Type B pancreatic cell (in vitro differentiated cells): ENCODE measurements around the gene MYH11. TPM values are rescaled to one million over a fixed set of nuclear protein-coding genes. Genes with fewer than 3 reads are reported as not detected.
"Not testable (repeated sequence)": the region's sequence is repeated elsewhere in the genome, so short reads cannot be mapped to it uniquely, and the experiment has no call there.

Experiments
- DNase-seq: peaks from one replicate; pipeline ENCODE4 v3.0.0; 2021; ENCODE audit warnings: mixed read lengths; ENCODE audit not compliant: unreplicated experiment; ENCODE audit errors: extremely low spot score
- H3K27ac Mint-ChIP-seq: 2 replicates; pipeline ENCODE4 v1.8.0; 2021; ENCODE audit warnings: mild to moderate bottlenecking, mixed read lengths
- H3K27me3 Mint-ChIP-seq: 2 replicates; pipeline ENCODE4 v1.8.0; 2021; ENCODE audit warnings: mixed read lengths
- H3K36me3 Mint-ChIP-seq: 2 replicates; pipeline ENCODE4 v1.8.0; 2021; ENCODE audit warnings: mixed read lengths
- H3K4me1 Mint-ChIP-seq: one replicate; pipeline ENCODE4 v1.8.0; 2021; ENCODE audit warnings: mixed read lengths; ENCODE audit not compliant: unreplicated experiment
- H3K4me3 Mint-ChIP-seq: 2 replicates; pipeline ENCODE4 v1.8.0; 2021; ENCODE audit warnings: mild to moderate bottlenecking, mixed read lengths
- H3K9me3 Mint-ChIP-seq: 2 replicates; pipeline ENCODE4 v1.8.0; 2021; ENCODE audit warnings: mixed read lengths
- total RNA-seq: library from RNA; stranded (reverse); gene quantifications from 2 replicates; pipeline ENCODE4 v1.2.1, GENCODE V29; 2021; ENCODE audit warnings: low replicate concordance
- TF ChIP-seq, protein P1 (sequence below): fragments of 200-600 bp; sonication (generic); conservative IDR thresholded peaks from 2 replicates; pipeline ENCODE4 v1.5.0; 2021; ENCODE audit warnings: antibody characterized with exemption, mild to moderate bottlenecking

MYH11 gene
- total RNA-seq, 1 donor from 2014 or later = 0.43 TPM

DNA sequence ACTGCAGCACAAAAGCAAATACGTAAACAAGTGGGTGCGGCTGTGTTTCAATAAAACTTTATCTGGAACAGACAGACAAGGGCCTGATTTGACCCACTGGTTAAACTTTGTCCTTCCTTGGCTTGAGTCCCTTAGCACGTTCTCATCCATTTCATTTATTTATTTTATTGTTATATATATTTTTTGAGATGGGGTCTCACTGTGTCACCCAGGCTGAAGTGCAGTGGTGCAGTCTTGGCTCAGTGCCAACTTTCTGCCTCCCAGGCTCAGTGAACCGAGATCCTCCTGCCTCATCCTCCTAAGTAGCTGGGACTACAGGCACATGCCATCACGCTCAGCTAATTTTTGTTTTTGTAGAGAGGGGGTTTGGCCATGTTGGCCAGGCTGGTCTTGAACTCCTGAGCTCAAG lies 64.3 kb downstream of the MYH11 start:
- Mint-ChIP-seq H3K36me3 (no peaks in the 10 kb centered on the region), H3K4me3 (no peak overlapping the region), H3K9me3 (peaks cover 7% of the 10 kb centered on the region), H3K27me3 (peaks cover 3% of the 10 kb centered on the region), H3K27ac (no peak overlapping the region), H3K4me1 (peaks cover 5% of the 10 kb centered on the region)
- TF ChIP-seq, protein P1, sequence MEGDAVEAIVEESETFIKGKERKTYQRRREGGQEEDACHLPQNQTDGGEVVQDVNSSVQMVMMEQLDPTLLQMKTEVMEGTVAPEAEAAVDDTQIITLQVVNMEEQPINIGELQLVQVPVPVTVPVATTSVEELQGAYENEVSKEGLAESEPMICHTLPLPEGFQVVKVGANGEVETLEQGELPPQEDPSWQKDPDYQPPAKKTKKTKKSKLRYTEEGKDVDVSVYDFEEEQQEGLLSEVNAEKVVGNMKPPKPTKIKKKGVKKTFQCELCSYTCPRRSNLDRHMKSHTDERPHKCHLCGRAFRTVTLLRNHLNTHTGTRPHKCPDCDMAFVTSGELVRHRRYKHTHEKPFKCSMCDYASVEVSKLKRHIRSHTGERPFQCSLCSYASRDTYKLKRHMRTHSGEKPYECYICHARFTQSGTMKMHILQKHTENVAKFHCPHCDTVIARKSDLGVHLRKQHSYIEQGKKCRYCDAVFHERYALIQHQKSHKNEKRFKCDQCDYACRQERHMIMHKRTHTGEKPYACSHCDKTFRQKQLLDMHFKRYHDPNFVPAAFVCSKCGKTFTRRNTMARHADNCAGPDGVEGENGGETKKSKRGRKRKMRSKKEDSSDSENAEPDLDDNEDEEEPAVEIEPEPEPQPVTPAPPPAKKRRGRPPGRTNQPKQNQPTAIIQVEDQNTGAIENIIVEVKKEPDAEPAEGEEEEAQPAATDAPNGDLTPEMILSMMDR = no peak
- no peak for DNase-seq

DNA sequence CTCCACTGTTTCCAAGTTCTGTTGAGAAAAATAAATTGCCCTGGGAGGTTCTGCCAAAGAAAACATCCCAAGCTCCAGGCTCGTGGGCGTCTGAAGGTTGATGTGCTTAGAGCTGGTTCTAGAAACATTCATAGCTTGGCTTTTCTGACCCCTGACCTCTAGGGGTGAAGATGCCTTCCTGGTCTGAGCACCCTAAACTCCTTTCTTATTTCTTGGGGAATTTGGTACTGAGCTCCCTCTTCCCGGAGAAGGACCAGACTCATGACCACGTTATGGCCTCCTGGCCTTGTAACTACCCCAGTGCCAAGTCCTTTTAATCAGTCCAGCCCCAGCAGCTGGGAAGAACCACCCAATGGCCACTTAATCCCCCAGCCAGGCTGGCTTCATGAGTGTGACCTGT lies 66.4 kb downstream of the MYH11 start:
- no peak overlapping the region for H3K4me3 Mint-ChIP-seq
- no peak overlapping the region for H3K27ac Mint-ChIP-seq
- H3K9me3 Mint-ChIP-seq = no peaks in the 10 kb centered on the region
- H3K36me3 Mint-ChIP-seq = no peaks in the 10 kb centered on the region
- no peak for DNase-seq
- no peaks in the 10 kb centered on the region for H3K27me3 Mint-ChIP-seq
- TF ChIP-seq, protein P1 = no peak
- H3K4me1 Mint-ChIP-seq = peaks cover 5% of the 10 kb centered on the region

DNA sequence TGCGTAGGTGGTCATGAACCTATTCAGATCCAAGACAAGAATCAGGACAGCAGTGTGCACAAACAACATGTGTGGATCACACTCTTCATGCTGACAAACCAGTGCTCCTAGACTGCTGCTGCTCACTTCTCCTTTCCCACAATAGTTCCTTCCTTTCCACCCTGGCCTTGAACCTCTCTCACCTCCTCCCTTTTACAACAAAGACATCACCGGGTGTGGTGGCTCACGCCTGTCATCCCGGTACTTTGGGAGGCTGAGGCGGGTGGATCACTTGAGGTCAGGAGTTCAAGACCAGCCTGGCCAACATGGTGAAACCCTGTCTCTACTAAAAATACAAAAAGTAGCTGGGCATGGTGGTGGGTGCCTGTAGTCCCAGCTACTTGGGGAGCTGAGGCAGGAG lies 67.0 kb downstream of the MYH11 start:
- H3K4me3 Mint-ChIP-seq, DNase-seq, H3K4me1 Mint-ChIP-seq, H3K9me3 Mint-ChIP-seq, H3K27me3 Mint-ChIP-seq, H3K36me3 Mint-ChIP-seq, H3K27ac Mint-ChIP-seq: not testable (repeated sequence)

DNA sequence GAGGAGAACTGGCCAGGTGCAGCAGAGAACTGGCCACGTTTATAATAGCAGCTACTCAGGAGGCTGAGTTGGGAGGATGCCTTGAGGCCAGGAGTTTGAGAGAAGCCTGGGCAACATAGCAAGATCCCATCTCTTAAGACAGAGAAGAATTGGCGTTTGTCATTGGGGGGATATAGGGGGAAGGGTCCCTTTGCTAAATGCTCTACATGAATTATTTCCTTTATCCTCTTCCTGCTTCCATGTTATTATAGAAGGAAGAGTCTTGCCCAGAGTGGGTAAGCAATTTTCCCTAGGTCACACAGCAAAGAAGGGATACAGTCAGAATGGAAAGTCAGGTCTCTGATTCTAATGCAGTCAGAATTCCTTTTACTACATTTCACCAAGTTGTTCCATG lies 68.0 kb downstream of the MYH11 start:
- TF ChIP-seq, protein P1 = no peak
- H3K27me3 Mint-ChIP-seq = no peaks in the 10 kb centered on the region
- no peak for DNase-seq
- no peak overlapping the region for H3K27ac Mint-ChIP-seq
- H3K9me3 Mint-ChIP-seq = no peaks in the 10 kb centered on the region
- no peak overlapping the region for H3K4me3 Mint-ChIP-seq
- no peaks in the 10 kb centered on the region for H3K36me3 Mint-ChIP-seq
- H3K4me1 Mint-ChIP-seq = no peaks in the 10 kb centered on the region

DNA sequence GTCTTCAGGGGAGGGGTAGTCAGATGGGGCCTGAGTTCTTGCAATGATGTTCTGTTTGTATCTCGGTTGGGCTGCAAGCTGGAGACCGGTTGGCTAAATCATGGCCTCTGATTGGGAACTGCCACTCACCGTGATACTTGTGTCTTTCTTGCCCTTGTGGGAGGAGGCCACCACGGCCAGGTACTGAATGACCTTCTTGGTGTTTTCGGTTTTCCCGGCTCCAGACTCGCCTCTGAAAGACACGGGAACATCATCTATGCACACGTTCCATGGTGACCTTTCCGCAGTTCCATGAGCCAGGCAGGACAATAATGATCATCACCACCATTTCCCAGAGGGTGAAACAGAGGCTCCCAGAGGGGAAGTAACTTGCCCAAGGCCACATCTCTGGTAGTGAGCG lies 70.3 kb downstream of the MYH11 start:
- TF ChIP-seq, protein P1 = no peak
- DNase-seq = no peak
- no peak overlapping the region for H3K4me3 Mint-ChIP-seq
- H3K36me3 Mint-ChIP-seq = no peaks in the 10 kb centered on the region
- no peaks in the 10 kb centered on the region for H3K9me3 Mint-ChIP-seq
- no peaks in the 10 kb centered on the region for H3K4me1 Mint-ChIP-seq
- no peak overlapping the region for H3K27ac Mint-ChIP-seq
- H3K27me3 Mint-ChIP-seq = no peaks in the 10 kb centered on the region

DNA sequence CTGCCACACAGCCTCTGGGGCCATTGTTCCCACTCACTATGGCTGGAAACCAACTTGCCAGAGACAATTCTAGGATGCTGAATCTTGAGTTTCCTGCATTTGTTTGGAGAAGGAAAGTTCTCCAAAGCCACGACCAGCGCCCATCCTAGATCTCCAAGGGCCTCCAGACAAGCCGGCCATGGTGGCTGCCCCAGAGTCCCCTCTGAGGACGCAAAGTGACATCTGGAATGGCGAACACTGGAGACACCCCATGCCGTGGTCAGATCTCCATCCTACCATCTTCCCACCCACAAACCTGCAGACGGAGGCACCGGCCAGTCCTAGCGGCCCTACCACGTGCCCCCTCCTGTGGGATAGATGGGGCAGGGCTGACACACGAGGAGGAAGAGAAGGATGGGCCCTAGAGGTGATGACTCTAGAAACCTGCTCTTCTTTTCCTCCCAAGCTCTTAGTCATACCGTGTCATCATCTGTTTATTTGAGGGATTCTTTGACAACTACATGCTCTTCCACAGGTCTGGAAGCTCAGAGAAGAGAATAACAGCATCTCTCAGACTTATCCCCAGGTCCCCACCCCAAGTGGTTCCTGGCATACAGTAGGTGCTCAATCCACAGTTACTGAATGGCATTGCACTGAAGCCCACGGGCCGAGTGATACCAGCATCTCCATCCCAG lies 71.3 kb downstream of the MYH11 start:
- no peaks in the 10 kb centered on the region for H3K27me3 Mint-ChIP-seq
- H3K4me3 Mint-ChIP-seq = no peak overlapping the region
- DNase-seq = no peak

More for the DNA sequence above, 71.3 kb downstream of the MYH11 start:
- TF ChIP-seq, protein P1 = no peak
- Mint-ChIP-seq H3K36me3 (no peaks in the 10 kb centered on the region), H3K9me3 (no peaks in the 10 kb centered on the region), H3K27ac (no peak overlapping the region), H3K4me1 (no peaks in the 10 kb centered on the region)
